Retina (tissue), 1 donor: Measurements from ENCODE around the gene RNF150.

Source experiments
- DNase-seq: peaks from one replicate; pipeline ENCODE4 v3.0.0-alpha.2; 2016

Gene RNF150

GRCh38 chr4:141130947-141131605, 2.2 kb downstream of the RNF150 start:
- peak; percentile 38 for DNase-seq

- no peak for DNase-seq
These were observed 5.4 kb downstream of the RNF150 start for GRCh38 chr4:141127884-141128283.

GRCh38 chr4:141126769-141127168, 6.5 kb downstream of the RNF150 start:
- no peak for DNase-seq

- no peak for DNase-seq
These were observed 9.0 kb downstream of the RNF150 start for GRCh38 chr4:141124224-141124623.

- peak; percentile 19 for DNase-seq
These were observed 11.4 kb downstream of the RNF150 start for GRCh38 chr4:141121768-141122454.

- DNase-seq, result peak; percentile 27
These were observed 12.2 kb downstream of the RNF150 start for GRCh38 chr4:141121101-141121500.

- no peak for DNase-seq
These were observed 13.2 kb downstream of the RNF150 start for GRCh38 chr4:141120036-141120593.

- DNase-seq, result no peak
These were observed 14.2 kb downstream of the RNF150 start for GRCh38 chr4:141119071-141119470.

- no peak for DNase-seq
These were observed 14.9 kb downstream of the RNF150 start for GRCh38 chr4:141118381-141118780.

GRCh38 chr4:141117935-141118334, 15.3 kb downstream of the RNF150 start:
- DNase-seq, result no peak

- no peak for DNase-seq
These were observed 23.3 kb downstream of the RNF150 start for GRCh38 chr4:141109983-141110382.

GRCh38 chr4:141107927-141108326, 25.3 kb downstream of the RNF150 start:
- no peak for DNase-seq

- no peak for DNase-seq
These were observed 30.9 kb downstream of the RNF150 start for GRCh38 chr4:141102367-141102766.

- no peak for DNase-seq
These were observed 31.8 kb downstream of the RNF150 start for GRCh38 chr4:141101511-141101910.

- DNase-seq, result no peak
These were observed 33.9 kb downstream of the RNF150 start for GRCh38 chr4:141099326-141099725.

- no peak for DNase-seq
These were observed 35.1 kb downstream of the RNF150 start for GRCh38 chr4:141098163-141098562.

GRCh38 chr4:141090473-141090872, 42.8 kb downstream of the RNF150 start:
- no peak for DNase-seq

- no peak for DNase-seq
These were observed 51.3 kb downstream of the RNF150 start for GRCh38 chr4:141081921-141082395.

- no peak for DNase-seq
These were observed 52.6 kb downstream of the RNF150 start for GRCh38 chr4:141080668-141081067.

GRCh38 chr4:141079393-141079930, 53.8 kb downstream of the RNF150 start:
- DNase-seq, result no peak

- no peak for DNase-seq
These were observed 54.4 kb downstream of the RNF150 start for GRCh38 chr4:141078871-141079270.

- DNase-seq, result no peak
These were observed 55.6 kb downstream of the RNF150 start for GRCh38 chr4:141077611-141078225.

- no peak for DNase-seq
These were observed 57.7 kb downstream of the RNF150 start for GRCh38 chr4:141075553-141075952.
